Measurements from ENCODE around the gene RPL38.
A peak's percentile ranks its signal among the peaks of the same experiment; 100 is the strongest.

RPL38 gene

DNA sequence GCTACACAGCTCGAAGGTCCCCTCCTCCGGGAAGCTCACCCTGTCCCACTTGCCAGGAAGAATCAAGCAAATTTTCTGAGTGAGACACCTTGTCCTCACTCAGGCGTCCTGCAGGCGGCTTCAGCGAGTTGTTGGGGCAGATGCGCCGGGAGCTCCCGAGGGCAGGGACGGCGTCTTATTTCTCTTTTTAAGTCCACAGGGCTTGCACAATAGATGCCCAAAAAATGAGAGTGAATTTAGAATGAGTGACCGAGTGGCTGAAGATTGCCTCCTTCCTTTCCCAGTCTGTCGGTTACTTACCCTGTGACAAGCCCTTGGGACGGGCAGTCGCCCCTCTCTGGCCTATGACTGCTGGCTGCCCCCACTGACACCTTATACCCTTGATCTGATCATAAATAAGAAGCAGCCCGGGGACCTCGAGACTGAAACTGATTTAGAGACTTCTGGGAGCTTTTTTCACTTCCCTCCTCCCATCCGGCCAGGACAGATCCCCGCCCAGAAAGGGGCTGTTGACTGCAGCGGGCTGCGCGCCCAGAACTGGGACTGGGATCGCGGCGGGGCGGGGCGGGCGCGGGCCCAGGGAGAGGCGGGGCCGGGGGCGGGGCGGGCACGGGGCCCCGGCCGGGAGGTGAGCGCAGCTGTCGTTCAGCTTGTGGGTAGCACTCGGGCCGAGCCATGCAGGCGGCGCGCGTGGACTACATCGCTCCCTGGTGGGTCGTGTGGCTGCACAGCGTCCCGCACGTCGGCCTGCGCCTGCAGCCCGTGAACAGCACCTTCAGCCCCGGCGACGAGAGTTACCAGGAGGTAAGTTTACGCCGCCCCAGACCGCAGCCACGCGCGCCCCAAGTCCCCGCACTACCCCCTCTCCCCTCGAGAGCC, 9.7 kb downstream of the RPL38 start, which contains the start of gene TTYH2:
TSS of gene TTYH2 (plus strand) at position 659 of the 879 bp plus-strand sequence. CDS start at position 676, 17 bp downstream.
- peak; percentile 10 for TF ChIP-seq CTCF (IDR thresholded peaks at IDR 0.05; ENCODE audit: borderline replicate concordance, control extremely low read depth, extremely low read depth, insufficient read depth, missing control alignments)
- DNase-seq (ENCODE audit: low spot score) = peak; percentile 87
- in situ Hi-C loops (cut with MboI; ENCODE audit: low sequenced_read_pairs, unreplicated experiment) = no loop called here

DNA sequence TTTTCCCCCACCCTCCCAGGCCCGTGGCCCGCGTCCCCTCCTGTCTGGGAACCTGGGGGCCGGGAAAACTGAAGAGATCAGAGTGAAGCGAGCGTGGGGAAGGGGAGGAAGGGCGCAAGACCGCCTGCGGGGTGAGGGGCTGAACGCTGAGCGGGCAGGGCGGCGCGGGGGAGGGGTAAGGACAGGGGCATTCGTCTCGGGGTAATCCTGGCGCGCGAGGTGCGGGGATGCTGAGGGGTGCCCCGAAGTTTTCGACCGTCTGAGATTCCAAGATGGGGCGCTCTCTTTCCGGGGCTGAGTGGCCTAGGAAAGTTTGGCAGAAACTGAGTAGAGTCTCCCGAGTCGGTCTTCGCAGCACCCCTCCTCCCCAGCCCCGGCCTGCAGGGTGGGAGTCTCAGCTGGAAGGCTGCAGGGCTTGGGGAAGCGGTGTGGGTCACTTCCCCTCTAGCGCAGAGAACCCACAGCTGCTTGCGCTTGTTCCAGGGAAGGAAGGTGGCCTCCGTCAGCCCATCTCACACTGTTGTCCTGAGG, 10.4 kb downstream of the RPL38 start:
- TF ChIP-seq CTCF (IDR thresholded peaks at IDR 0.05; ENCODE audit: borderline replicate concordance, control extremely low read depth, extremely low read depth, insufficient read depth, missing control alignments) = no peak

GRCh38 chr17:74214484-74215341, 11.2 kb downstream of the RPL38 start:
- in situ Hi-C loops (cut with MboI; ENCODE audit: low sequenced_read_pairs, unreplicated experiment) = no loop called here
- DNase-seq (ENCODE audit: low spot score) = no peak
- no peak for TF ChIP-seq CTCF (IDR thresholded peaks at IDR 0.05; ENCODE audit: borderline replicate concordance, control extremely low read depth, extremely low read depth, insufficient read depth, missing control alignments)

More for the DNA sequence above, 10.4 kb downstream of the RPL38 start:
- DNase-seq (ENCODE audit: low spot score) = no peak
- in situ Hi-C loops (cut with MboI; ENCODE audit: low sequenced_read_pairs, unreplicated experiment) = no loop called here

DNA sequence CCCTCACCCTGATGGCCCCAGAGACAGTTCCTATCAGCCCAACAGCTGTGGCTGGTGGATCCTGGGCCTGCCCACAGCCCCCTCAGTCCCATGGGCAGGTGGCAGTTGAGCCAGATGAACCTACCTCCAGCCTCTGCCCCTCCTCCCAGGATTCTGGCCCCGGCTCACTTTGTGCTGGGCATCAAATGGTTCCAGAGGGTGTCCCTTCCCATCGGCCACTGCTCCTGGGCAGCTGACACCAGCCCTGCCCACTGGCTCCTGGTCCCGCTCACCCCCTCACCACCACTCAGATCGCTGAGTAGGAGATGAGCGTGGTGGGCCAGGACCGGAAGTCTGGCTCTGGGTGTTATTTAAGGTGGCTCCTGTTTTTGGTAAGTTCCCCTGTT, 11.9 kb downstream of the RPL38 start:
- DNase-seq (ENCODE audit: low spot score) = no peak
- in situ Hi-C loops (cut with MboI; ENCODE audit: low sequenced_read_pairs, unreplicated experiment) = no loop called here

GRCh38 chr17:74216505-74216904, 13.0 kb downstream of the RPL38 start:
- TF ChIP-seq CTCF (IDR thresholded peaks at IDR 0.05; ENCODE audit: borderline replicate concordance, control extremely low read depth, extremely low read depth, insufficient read depth, missing control alignments) = no peak
- in situ Hi-C loops (cut with MboI; ENCODE audit: low sequenced_read_pairs, unreplicated experiment) = no loop called here
- no peak for DNase-seq (ENCODE audit: low spot score)

More for the DNA sequence above, 11.9 kb downstream of the RPL38 start:
- no peak for TF ChIP-seq CTCF (IDR thresholded peaks at IDR 0.05; ENCODE audit: borderline replicate concordance, control extremely low read depth, extremely low read depth, insufficient read depth, missing control alignments)

DNA sequence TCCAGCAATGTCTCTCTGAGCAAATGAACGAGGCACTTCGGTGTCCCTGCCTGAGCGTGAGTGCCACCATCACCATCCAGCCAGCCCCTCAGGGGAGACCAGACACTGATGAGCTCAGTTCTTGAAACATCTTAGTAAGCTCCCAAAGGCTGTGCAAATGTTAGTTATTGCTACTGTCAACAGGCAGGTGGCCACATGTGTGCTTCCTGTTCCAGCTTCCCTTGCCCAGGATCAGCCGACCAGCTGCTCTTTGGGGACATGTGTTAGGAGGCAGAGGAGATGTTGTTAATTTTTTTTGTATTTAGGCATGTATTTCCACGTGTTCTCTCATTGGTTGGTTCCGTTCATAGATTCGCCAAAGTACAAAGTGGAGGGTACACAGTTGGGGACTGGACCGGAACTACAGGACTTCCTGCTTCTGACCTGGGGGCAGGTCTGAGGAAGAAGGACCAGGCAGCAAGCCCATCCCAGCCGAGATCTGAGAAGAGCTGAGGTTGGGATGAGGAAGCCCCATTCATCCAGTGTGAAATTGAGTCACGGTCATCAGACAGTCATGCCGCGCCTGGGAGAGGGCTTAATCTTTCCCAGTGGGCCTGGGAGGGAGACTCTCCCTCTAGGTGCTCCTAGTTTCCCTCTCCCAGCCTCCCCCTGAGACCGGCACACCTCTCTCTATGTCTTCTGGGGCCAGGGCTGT, 13.7 kb downstream of the RPL38 start:
- in situ Hi-C loops (cut with MboI; ENCODE audit: low sequenced_read_pairs, unreplicated experiment) = no loop called here
- no peak for TF ChIP-seq CTCF (IDR thresholded peaks at IDR 0.05; ENCODE audit: borderline replicate concordance, control extremely low read depth, extremely low read depth, insufficient read depth, missing control alignments)
- DNase-seq (ENCODE audit: low spot score) = no peak

Data from GM13976 (cell line).